Raji (cell line): Measurements from ENCODE around the gene SLC25A25.

Experiments used
- POLR2A ChIP-seq: IDR thresholded peaks from 2 replicates; pipeline ENCODE4 v1.6.1; 2011; ENCODE audit warnings: low read depth, low read length, control low read depth; ENCODE audit not compliant: insufficient read depth

SLC25A25 gene

GRCh38 chr9:128107468-128108268 lies 39.6 kb downstream of the SLC25A25 start:
- TF ChIP-seq POLR2A, result no peak

GRCh38 chr9:128108269-128109049 lies 40.4 kb downstream of the SLC25A25 start:
- no peak for TF ChIP-seq POLR2A

- TF ChIP-seq POLR2A, result no peak
Observed at GRCh38 chr9:128109050-128109709, 41.1 kb downstream of the SLC25A25 start.

- no peak for TF ChIP-seq POLR2A
Observed at GRCh38 chr9:128113526-128114325, 45.7 kb downstream of the SLC25A25 start.

- TF ChIP-seq POLR2A, result no peak
Observed at GRCh38 chr9:128114326-128115186, 46.5 kb downstream of the SLC25A25 start.

GRCh38 chr9:128115187-128116103 lies 47.4 kb downstream of the SLC25A25 start:
- TF ChIP-seq POLR2A, result no peak

GRCh38 chr9:128116104-128117083 lies 48.4 kb downstream of the SLC25A25 start:
- TF ChIP-seq POLR2A, result no peak

- TF ChIP-seq POLR2A, result no peak
Observed at GRCh38 chr9:128117613-128118471, 49.8 kb downstream of the SLC25A25 start.

- TF ChIP-seq POLR2A, result no peak
Observed at GRCh38 chr9:128118472-128118857, 50.4 kb downstream of the SLC25A25 start.

- TF ChIP-seq POLR2A, result 0 out of 2 replicates have a peak, but pooled peaks have one; percentile 21
Observed at GRCh38 chr9:128118971-128119665, 51.1 kb downstream of the SLC25A25 start.
